Measurements from ENCODE around the gene IER3. TPM values are rescaled to one million over a fixed set of nuclear protein-coding genes. Genes with fewer than 3 reads are reported as not detected.
A peak's percentile ranks its signal among the peaks of the same experiment; 100 is the strongest.

The IER3 gene
- total and polyA plus RNA-seq, 9 of the 15 experiments (the other 6 are each of a cell fraction or from before 2014, with no cell fraction given) = 1.5 to 30.0 (median 11.5) TPM

DNA sequence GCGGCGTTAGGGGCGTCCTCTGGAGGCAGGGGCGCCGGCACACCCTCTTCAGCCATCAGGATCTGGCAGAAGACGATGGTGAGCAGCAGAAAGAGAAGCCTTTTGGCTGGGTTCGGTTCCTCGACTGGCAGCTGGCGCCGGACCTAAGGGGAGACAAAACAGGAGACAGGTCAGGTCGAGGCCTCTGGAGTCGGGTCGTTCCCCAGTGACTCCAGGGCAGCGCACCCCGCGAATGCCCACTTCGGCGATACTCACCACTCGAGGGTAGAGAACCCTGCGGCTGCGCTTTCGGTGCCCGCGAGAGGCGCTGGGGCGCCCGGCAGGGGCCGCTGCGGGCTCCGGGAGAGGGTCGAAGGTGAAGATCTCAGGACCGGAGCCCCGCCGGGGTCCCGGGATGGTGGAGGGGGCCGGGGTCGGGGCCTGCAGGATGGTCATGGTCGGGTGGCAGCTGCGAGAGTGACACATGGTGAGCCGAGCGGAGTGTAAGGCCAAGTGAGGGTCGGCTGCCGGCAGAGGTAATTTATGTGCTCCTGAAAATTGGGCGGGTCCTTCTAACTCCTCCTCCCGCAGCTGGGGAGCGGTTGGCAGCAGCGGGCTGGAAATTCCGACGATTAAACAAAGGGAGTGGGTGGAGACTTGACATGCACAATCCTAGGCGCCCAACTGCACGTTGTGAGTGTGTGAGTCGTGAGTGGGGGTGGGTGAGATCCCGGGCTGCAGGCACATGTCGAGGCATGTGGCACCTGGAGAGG lies at the start of gene IER3 (continued):
- TF ChIP-seq, protein P1, sequence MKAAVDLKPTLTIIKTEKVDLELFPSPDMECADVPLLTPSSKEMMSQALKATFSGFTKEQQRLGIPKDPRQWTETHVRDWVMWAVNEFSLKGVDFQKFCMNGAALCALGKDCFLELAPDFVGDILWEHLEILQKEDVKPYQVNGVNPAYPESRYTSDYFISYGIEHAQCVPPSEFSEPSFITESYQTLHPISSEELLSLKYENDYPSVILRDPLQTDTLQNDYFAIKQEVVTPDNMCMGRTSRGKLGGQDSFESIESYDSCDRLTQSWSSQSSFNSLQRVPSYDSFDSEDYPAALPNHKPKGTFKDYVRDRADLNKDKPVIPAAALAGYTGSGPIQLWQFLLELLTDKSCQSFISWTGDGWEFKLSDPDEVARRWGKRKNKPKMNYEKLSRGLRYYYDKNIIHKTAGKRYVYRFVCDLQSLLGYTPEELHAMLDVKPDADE (conservative IDR thresholded peaks at IDR 0.05; ENCODE audit: control insufficient read depth, low read depth, low read length) = 0 out of 2 replicates have a peak, but pooled peaks have one; percentile 19
- TF ChIP-seq, protein P2, sequence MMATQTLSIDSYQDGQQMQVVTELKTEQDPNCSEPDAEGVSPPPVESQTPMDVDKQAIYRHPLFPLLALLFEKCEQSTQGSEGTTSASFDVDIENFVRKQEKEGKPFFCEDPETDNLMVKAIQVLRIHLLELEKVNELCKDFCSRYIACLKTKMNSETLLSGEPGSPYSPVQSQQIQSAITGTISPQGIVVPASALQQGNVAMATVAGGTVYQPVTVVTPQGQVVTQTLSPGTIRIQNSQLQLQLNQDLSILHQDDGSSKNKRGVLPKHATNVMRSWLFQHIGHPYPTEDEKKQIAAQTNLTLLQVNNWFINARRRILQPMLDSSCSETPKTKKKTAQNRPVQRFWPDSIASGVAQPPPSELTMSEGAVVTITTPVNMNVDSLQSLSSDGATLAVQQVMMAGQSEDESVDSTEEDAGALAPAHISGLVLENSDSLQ (IDR thresholded peaks at IDR 0.05) = peak; percentile 97
- TF ChIP-seq, protein P3, sequence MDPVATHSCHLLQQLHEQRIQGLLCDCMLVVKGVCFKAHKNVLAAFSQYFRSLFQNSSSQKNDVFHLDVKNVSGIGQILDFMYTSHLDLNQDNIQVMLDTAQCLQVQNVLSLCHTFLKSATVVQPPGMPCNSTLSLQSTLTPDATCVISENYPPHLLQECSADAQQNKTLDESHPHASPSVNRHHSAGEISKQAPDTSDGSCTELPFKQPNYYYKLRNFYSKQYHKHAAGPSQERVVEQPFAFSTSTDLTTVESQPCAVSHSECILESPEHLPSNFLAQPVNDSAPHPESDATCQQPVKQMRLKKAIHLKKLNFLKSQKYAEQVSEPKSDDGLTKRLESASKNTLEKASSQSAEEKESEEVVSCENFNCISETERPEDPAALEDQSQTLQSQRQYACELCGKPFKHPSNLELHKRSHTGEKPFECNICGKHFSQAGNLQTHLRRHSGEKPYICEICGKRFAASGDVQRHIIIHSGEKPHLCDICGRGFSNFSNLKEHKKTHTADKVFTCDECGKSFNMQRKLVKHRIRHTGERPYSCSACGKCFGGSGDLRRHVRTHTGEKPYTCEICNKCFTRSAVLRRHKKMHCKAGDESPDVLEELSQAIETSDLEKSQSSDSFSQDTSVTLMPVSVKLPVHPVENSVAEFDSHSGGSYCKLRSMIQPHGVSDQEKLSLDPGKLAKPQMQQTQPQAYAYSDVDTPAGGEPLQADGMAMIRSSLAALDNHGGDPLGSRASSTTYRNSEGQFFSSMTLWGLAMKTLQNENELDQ (CRISPR knock-in tag; IDR thresholded peaks at IDR 0.05; ENCODE audit: borderline replicate concordance) = 0 out of 2 replicates have a peak, but pooled peaks have one; percentile 24
- TF ChIP-seq ZNF232 (CRISPR knock-in tag; IDR thresholded peaks at IDR 0.05) = no peak
- TF ChIP-seq BHLHE40 (IDR thresholded peaks at IDR 0.05; ENCODE audit: low read length) = peak; percentile 72; the same call in 1 of the 2 replicates
- TF ChIP-seq ZNF766 (CRISPR knock-in tag; conservative IDR thresholded peaks at IDR 0.05) = no peak
- TF ChIP-seq POLR2B (IDR thresholded peaks at IDR 0.05; ENCODE audit: low read depth, partially characterized antibody) = peak; percentile 98
- TF ChIP-seq, protein P4, sequence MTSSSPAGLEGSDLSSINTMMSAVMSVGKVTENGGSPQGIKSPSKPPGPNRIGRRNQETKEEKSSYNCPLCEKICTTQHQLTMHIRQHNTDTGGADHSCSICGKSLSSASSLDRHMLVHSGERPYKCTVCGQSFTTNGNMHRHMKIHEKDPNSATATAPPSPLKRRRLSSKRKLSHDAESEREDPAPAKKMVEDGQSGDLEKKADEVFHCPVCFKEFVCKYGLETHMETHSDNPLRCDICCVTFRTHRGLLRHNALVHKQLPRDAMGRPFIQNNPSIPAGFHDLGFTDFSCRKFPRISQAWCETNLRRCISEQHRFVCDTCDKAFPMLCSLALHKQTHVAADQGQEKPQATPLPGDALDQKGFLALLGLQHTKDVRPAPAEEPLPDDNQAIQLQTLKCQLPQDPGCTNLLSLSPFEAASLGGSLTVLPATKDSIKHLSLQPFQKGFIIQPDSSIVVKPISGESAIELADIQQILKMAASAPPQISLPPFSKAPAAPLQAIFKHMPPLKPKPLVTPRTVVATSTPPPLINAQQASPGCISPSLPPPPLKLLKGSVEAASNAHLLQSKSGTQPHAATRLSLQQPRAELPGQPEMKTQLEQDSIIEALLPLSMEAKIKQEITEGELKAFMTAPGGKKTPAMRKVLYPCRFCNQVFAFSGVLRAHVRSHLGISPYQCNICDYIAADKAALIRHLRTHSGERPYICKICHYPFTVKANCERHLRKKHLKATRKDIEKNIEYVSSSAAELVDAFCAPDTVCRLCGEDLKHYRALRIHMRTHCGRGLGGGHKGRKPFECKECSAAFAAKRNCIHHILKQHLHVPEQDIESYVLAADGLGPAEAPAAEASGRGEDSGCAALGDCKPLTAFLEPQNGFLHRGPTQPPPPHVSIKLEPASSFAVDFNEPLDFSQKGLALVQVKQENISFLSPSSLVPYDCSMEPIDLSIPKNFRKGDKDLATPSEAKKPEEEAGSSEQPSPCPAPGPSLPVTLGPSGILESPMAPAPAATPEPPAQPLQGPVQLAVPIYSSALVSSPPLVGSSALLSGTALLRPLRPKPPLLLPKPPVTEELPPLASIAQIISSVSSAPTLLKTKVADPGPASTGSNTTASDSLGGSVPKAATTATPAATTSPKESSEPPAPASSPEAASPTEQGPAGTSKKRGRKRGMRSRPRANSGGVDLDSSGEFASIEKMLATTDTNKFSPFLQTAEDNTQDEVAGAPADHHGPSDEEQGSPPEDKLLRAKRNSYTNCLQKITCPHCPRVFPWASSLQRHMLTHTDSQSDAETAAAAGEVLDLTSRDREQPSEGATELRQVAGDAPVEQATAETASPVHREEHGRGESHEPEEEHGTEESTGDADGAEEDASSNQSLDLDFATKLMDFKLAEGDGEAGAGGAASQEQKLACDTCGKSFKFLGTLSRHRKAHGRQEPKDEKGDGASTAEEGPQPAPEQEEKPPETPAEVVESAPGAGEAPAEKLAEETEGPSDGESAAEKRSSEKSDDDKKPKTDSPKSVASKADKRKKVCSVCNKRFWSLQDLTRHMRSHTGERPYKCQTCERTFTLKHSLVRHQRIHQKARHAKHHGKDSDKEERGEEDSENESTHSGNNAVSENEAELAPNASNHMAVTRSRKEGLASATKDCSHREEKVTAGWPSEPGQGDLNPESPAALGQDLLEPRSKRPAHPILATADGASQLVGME (CRISPR knock-in tag; IDR thresholded peaks at IDR 0.05) = peak; percentile 60; the same call in 1 of the 2 replicates
- TF ChIP-seq, protein P5, sequence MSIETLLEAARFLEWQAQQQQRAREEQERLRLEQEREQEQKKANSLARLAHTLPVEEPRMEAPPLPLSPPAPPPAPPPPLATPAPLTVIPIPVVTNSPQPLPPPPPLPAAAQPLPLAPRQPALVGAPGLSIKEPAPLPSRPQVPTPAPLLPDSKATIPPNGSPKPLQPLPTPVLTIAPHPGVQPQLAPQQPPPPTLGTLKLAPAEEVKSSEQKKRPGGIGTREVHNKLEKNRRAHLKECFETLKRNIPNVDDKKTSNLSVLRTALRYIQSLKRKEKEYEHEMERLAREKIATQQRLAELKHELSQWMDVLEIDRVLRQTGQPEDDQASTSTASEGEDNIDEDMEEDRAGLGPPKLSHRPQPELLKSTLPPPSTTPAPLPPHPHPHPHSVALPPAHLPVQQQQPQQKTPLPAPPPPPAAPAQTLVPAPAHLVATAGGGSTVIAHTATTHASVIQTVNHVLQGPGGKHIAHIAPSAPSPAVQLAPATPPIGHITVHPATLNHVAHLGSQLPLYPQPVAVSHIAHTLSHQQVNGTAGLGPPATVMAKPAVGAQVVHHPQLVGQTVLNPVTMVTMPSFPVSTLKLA (conservative IDR thresholded peaks at IDR 0.05) = peak; percentile 64 to 77
- TF ChIP-seq ZEB2 (IDR thresholded peaks at IDR 0.05) = peak; percentile 61; the same call in 1 of the 2 replicates
- 0 out of 2 replicates have a peak, but pooled peaks have one; percentile 27 for TF ChIP-seq ZNF75A (CRISPR knock-in tag; IDR thresholded peaks at IDR 0.05)
- TF ChIP-seq, protein P6, sequence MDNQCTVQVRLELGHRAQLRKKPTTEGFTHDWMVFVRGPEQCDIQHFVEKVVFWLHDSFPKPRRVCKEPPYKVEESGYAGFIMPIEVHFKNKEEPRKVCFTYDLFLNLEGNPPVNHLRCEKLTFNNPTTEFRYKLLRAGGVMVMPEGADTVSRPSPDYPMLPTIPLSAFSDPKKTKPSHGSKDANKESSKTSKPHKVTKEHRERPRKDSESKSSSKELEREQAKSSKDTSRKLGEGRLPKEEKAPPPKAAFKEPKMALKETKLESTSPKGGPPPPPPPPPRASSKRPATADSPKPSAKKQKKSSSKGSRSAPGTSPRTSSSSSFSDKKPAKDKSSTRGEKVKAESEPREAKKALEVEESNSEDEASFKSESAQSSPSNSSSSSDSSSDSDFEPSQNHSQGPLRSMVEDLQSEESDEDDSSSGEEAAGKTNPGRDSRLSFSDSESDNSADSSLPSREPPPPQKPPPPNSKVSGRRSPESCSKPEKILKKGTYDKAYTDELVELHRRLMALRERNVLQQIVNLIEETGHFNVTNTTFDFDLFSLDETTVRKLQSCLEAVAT (IDR thresholded peaks at IDR 0.05) = peak; percentile 48 to 76; a peak in 2 of 4 replicates
